ENCODE measurements around the gene CCDC92B. TPM values are rescaled to one million over a fixed set of nuclear protein-coding genes. Genes with fewer than 3 reads are reported as not detected.
A peak's percentile ranks its signal among the peaks of the same experiment; 100 is the strongest.
"Not testable (repeated sequence)": the region's sequence is repeated elsewhere in the genome, so short reads cannot be mapped to it uniquely, and the experiment has no call there.

CCDC92B gene
- total RNA-seq, 1 donor from 2014 or later: 0.20 TPM

DNA sequence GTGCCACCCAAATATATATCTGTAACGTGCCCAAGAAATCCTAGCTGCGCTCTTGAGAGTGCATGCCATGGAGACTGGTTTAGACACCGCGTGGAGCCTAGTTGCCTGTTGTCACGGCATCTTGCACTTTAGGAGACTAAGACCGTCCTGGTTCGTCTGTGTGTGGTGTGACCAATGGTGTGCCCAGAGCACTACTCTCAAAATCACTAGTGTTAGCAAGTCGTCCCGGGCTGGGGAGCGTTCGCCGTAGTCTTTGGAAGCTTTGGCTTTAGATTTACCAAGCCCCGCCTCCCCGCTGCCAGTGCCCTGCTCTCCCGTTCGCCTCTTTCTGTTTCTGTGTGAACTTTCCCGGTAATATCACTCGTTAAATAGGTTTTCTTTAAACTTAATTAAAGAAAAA, 64.9 kb downstream of the CCDC92B start:
- Histone ChIP-seq H3K4me1 (peaks cover 31% of the 10 kb centered on the region), H3K36me3 (peaks cover 53% of the 10 kb centered on the region), H3K27me3 (no peaks in the 10 kb centered on the region), H3K4me3 (no peak overlapping the region), H3K27ac (no peak overlapping the region), H3K9me3 (no peaks in the 10 kb centered on the region)
- ATAC-seq: no peak
- TF ChIP-seq, protein P1, sequence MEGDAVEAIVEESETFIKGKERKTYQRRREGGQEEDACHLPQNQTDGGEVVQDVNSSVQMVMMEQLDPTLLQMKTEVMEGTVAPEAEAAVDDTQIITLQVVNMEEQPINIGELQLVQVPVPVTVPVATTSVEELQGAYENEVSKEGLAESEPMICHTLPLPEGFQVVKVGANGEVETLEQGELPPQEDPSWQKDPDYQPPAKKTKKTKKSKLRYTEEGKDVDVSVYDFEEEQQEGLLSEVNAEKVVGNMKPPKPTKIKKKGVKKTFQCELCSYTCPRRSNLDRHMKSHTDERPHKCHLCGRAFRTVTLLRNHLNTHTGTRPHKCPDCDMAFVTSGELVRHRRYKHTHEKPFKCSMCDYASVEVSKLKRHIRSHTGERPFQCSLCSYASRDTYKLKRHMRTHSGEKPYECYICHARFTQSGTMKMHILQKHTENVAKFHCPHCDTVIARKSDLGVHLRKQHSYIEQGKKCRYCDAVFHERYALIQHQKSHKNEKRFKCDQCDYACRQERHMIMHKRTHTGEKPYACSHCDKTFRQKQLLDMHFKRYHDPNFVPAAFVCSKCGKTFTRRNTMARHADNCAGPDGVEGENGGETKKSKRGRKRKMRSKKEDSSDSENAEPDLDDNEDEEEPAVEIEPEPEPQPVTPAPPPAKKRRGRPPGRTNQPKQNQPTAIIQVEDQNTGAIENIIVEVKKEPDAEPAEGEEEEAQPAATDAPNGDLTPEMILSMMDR (IDR thresholded peaks at IDR 0.05): no peak
- DNase-seq: peak; percentile 44
- intact Hi-C loops (cut with DNase I): no loop called here

DNA sequence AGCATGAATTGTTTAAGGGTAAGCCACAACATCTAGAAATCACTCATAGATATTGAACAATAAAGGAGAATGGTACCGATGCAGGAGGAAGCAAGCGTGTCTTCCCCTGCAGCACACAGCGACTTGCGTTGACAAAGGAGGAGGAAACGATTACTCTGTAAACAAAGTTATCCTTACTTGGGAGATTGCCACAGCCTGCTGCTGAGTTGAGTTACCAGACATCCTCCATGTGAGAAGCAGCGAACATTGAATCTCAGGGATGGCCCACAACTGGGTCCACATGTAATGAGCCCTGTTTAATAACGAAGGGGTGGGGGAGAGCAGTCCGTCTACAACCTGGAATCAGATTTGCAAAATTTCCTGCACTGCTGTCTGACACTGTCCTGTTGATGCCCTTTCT, 65.5 kb downstream of the CCDC92B start:
- H3K27me3 ChIP-seq: no peaks in the 10 kb centered on the region
- no peaks in the 10 kb centered on the region for H3K9me3 ChIP-seq
- peaks cover 55% of the 10 kb centered on the region for H3K36me3 ChIP-seq
- intact Hi-C loops (cut with DNase I): no loop called here
- ATAC-seq: no peak
- TF ChIP-seq, protein P1 (IDR thresholded peaks at IDR 0.05): no peak
- no peak overlapping the region for H3K4me3 ChIP-seq
- DNase-seq: no peak
- H3K4me1 ChIP-seq: peaks cover 24% of the 10 kb centered on the region
- H3K27ac ChIP-seq: no peak overlapping the region

GRCh38 chr17:2682176-2682938, 67.1 kb downstream of the CCDC92B start:
- TF ChIP-seq, protein P1 (IDR thresholded peaks at IDR 0.05): no peak
- Histone ChIP-seq H3K36me3 (peaks cover 70% of the 10 kb centered on the region), H3K9me3 (no peaks in the 10 kb centered on the region), H3K27ac (no peak overlapping the region), H3K27me3 (no peaks in the 10 kb centered on the region), H3K4me1 (peaks cover 13% of the 10 kb centered on the region), H3K4me3 (no peak overlapping the region)
- intact Hi-C loops (cut with DNase I): no loop called here
- ATAC-seq: no peak
- no peak for DNase-seq

DNA sequence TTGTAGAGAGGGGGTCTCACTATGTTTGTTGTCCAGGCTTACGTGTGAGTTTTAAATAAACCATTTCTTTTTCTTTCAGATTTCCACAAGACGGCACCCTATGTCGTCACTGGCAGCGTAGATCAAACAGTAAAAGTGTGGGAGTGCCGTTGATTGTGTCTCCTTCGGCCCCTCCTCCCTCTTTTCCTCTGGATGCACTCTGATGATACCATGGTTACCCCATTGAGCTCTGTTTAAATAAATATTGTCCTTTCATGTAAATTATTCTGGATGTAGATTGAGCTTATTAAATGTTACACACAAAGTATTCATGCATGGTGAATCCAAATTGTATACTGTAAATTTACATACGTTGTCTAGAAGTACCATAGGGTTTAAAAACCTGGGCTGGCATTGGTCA, 67.8 kb downstream of the CCDC92B start:
- no peak overlapping the region for H3K27ac ChIP-seq
- no peak for DNase-seq
- H3K36me3 ChIP-seq: peaks cover 77% of the 10 kb centered on the region
- H3K4me1 ChIP-seq: peaks cover 6% of the 10 kb centered on the region
- TF ChIP-seq, protein P1 (IDR thresholded peaks at IDR 0.05): no peak
- no peak overlapping the region for H3K4me3 ChIP-seq
- no peaks in the 10 kb centered on the region for H3K27me3 ChIP-seq
- H3K9me3 ChIP-seq: no peaks in the 10 kb centered on the region
- intact Hi-C loops (cut with DNase I): no loop called here
- ATAC-seq: no peak

DNA sequence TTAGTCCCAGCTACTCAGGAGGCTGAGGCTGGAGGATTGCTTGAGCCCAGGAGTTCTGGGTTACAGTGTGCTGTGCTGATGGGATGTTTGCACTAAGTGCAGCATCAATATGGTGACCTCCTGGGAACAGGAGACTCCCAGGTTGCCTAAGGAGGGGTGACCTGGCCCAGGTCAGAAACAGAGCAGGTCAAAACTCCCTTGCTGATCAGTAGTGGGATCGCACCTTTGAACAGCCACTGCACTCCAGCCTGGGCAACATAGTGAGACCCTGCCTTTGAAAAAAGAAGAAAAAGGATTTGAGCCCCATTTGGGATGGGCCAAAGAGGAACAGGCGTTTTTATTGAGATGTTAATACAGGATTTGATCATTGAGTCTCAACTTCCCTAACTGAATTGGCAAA, 68.5 kb downstream of the CCDC92B start:
- peaks cover 4% of the 10 kb centered on the region for H3K4me1 ChIP-seq
- intact Hi-C loops (cut with DNase I): no loop called here
- H3K36me3 ChIP-seq: peaks cover 84% of the 10 kb centered on the region
- no peak overlapping the region for H3K27ac ChIP-seq
- H3K27me3 ChIP-seq: no peaks in the 10 kb centered on the region
- ATAC-seq (no peak), DNase-seq (no peak)
- TF ChIP-seq, protein P1 (IDR thresholded peaks at IDR 0.05): no peak
- H3K9me3 ChIP-seq: no peaks in the 10 kb centered on the region
- no peak overlapping the region for H3K4me3 ChIP-seq

GRCh38 chr17:2679247-2679646, 70.2 kb downstream of the CCDC92B start:
- intact Hi-C loops (cut with DNase I): not testable (repeated sequence)

More at GRCh38 chr17:2679247-2679646, 70.2 kb downstream of the CCDC92B start:
- not testable (repeated sequence) for H3K27ac ChIP-seq, H3K4me3 ChIP-seq, H3K4me1 ChIP-seq, H3K27me3 ChIP-seq, ATAC-seq, H3K9me3 ChIP-seq, DNase-seq
- H3K36me3 ChIP-seq: peaks cover 91% of the 10 kb centered on the region

Small RNAs within 50 kb of the gene (microRNA-seq; reads per million reads assigned to microRNA genes)
- not detected for gene MIR1253 (ENCODE audit: borderline microRNAs expressed)
- not detected for gene MIR6776 (ENCODE audit: borderline microRNAs expressed)

Other genes with a start within 250 kb of the CCDC92B start
- gene METTL16, start 237.8 kb downstream of the CCDC92B start, total RNA-seq: 30.0 TPM
- gene PAFAH1B1, start 156.0 kb downstream of the CCDC92B start, total RNA-seq: 144 TPM
- 63.5 TPM for gene CLUH, start 37.9 kb downstream of the CCDC92B start, total RNA-seq
- 16.1 TPM for gene RAP1GAP2, start 46.8 kb upstream of the CCDC92B start, total RNA-seq